Liver (tissue), 3 donors: Measurements from ENCODE around the gene CXCR4.

ENCODE experiments used
- TAF1 ChIP-seq: conservative IDR thresholded peaks from 2 replicates; pipeline ENCODE4 v1.6.1; 2016; ENCODE audit warnings: antibody characterized with exemption, mild to moderate bottlenecking
- TF ChIP-seq, protein P1 (sequence below): fragments of 150-350 bp; IDR thresholded peaks from 2 replicates; pipeline ENCODE4 v1.5.1; 2017; ENCODE audit warnings: improper control_type of control experiment, low read depth, low read length; ENCODE audit not compliant: missing input control
- TF ChIP-seq, protein P2 (sequence below): IDR thresholded peaks from 2 replicates; pipeline ENCODE4 v1.6.1; 2016; ENCODE audit warnings: antibody characterized with exemption
- donor health status: healthy.
- donor health status: healthy.

DNA sequence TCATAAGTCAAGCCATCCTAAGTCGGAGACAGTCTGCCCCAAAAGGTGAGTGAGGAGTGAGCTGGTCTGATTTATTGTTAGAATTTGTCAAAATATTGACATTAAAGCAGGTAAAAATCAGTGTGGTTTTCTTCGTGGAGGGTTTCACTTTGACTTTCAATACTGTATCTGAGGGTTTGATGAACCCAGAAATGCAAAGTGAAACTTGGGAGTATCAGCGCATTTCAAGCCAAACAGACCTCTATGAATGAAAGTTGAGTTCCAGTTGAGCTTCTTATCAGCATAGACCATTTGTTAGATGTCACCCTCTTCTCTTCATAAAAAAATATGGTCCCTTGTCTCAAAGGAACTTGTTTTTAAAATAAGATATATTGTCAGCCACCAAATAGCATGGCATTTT is 21.7 kb upstream of the CXCR4 start:
- TF ChIP-seq, protein P1, sequence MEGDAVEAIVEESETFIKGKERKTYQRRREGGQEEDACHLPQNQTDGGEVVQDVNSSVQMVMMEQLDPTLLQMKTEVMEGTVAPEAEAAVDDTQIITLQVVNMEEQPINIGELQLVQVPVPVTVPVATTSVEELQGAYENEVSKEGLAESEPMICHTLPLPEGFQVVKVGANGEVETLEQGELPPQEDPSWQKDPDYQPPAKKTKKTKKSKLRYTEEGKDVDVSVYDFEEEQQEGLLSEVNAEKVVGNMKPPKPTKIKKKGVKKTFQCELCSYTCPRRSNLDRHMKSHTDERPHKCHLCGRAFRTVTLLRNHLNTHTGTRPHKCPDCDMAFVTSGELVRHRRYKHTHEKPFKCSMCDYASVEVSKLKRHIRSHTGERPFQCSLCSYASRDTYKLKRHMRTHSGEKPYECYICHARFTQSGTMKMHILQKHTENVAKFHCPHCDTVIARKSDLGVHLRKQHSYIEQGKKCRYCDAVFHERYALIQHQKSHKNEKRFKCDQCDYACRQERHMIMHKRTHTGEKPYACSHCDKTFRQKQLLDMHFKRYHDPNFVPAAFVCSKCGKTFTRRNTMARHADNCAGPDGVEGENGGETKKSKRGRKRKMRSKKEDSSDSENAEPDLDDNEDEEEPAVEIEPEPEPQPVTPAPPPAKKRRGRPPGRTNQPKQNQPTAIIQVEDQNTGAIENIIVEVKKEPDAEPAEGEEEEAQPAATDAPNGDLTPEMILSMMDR, result no peak
- TF ChIP-seq TAF1, result no peak
- TF ChIP-seq, protein P2, sequence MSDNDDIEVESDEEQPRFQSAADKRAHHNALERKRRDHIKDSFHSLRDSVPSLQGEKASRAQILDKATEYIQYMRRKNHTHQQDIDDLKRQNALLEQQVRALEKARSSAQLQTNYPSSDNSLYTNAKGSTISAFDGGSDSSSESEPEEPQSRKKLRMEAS, result no peak
